Measurements from ENCODE around the gene TBC1D2B. TPM values are rescaled to one million over a fixed set of nuclear protein-coding genes. Genes with fewer than 3 reads are reported as not detected.

Gene TBC1D2B
- total and polyA plus RNA-seq, 2 donors from 2014 or later, result 8.5 to 41.6 TPM

DNA sequence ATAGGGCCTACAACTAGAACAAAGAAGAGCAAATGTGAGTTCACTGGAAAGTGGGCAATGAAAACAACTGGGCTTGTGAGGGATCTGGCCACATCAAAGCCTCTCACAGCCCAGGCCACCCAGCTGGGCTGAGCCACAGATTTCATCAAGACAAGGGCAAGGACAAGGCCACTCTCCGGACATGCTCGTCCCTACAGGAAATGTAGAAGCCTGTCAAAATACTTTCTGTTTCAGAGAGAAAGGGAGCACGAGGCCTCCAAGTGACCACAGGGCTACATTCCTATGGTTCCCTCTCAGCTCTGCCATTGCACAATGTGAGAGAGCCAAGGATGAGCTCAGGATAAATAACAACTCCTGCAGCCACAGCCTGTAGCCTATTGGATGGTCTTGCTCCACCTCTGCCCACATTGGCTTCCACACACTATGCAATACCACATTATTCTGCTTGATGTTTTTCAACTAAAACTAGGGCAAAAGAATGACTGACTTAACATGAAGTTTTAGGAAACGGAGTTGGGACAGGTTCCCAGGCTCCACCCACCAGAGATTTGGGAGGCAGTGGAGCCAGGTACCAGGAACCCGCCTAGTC, 12.1 kb downstream of the TBC1D2B start:
- Histone ChIP-seq H3K27me3 (ENCODE audit: control insufficient read depth, insufficient read depth, low read length) (no peaks in the 10 kb centered on the region), H3K9me3 (ENCODE audit: control insufficient read depth in 2 of 3, insufficient read depth in 1 of 3, low read length in 3 of 3) (no peaks in the 10 kb centered on the region), H3K36me3 (ENCODE audit: control insufficient read depth in 2 of 3, insufficient read depth in 3 of 3, low read length in 3 of 3) (no peaks in the 10 kb centered on the region), H3K9ac (ENCODE audit: low read length in 3 of 3) (no peak overlapping the region), H3K4me1 (ENCODE audit: control insufficient read depth in 2 of 3, insufficient read depth in 2 of 3, low read depth in 1 of 3, low read length in 3 of 3) (peaks cover 20 to 47% (median 46%) of the 10 kb centered on the region in 3 donors), H3K27ac (ENCODE audit: low read depth in 2 of 2, low read length in 2 of 2) (peak overlapping the region in 1 of 2 donors; percentile 83), H3K4me3 (ENCODE audit: low read length in 3 of 3) (no peak overlapping the region)
- intact Hi-C loops (cut with DNase I), result no loop called here
- FAIRE-seq (no peak), DNase-seq (peak in 1 of 5 donors; percentile 91)
- TF ChIP-seq, protein P1, sequence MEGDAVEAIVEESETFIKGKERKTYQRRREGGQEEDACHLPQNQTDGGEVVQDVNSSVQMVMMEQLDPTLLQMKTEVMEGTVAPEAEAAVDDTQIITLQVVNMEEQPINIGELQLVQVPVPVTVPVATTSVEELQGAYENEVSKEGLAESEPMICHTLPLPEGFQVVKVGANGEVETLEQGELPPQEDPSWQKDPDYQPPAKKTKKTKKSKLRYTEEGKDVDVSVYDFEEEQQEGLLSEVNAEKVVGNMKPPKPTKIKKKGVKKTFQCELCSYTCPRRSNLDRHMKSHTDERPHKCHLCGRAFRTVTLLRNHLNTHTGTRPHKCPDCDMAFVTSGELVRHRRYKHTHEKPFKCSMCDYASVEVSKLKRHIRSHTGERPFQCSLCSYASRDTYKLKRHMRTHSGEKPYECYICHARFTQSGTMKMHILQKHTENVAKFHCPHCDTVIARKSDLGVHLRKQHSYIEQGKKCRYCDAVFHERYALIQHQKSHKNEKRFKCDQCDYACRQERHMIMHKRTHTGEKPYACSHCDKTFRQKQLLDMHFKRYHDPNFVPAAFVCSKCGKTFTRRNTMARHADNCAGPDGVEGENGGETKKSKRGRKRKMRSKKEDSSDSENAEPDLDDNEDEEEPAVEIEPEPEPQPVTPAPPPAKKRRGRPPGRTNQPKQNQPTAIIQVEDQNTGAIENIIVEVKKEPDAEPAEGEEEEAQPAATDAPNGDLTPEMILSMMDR (IDR thresholded peaks at IDR 0.05; ENCODE audit: borderline replicate concordance, extremely low read depth, insufficient read depth), result no peak

DNA sequence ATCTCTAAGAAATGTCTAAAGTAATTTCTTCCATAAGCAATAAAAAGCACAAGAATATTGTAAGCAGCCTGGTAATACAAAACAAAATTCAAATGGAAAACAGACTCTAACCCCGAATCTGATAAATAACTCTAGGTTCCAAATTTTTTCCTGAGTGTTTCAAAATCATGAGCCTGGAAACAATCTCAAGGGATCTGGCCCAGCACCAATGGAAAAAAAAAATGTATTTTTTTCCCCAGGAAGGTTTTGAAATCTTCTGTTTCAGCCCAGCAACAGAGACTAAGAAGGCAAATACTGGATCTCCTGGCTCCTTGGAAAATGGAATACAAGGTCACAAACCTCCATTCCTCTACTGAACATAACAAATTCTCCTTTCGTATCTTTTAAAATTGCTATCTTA, 13.0 kb downstream of the TBC1D2B start:
- Histone ChIP-seq H3K4me3 (ENCODE audit: low read length in 3 of 3) (no peak overlapping the region), H3K9ac (ENCODE audit: low read length in 3 of 3) (no peak overlapping the region), H3K9me3 (ENCODE audit: control insufficient read depth in 2 of 3, insufficient read depth in 1 of 3, low read length in 3 of 3) (no peaks in the 10 kb centered on the region), H3K27me3 (ENCODE audit: control insufficient read depth, insufficient read depth, low read length) (no peaks in the 10 kb centered on the region), H3K27ac (ENCODE audit: low read depth in 2 of 2, low read length in 2 of 2) (peak overlapping the region; percentile 22 to 83), H3K4me1 (ENCODE audit: control insufficient read depth in 2 of 3, insufficient read depth in 2 of 3, low read depth in 1 of 3, low read length in 3 of 3) (peaks cover 20 to 46% (median 40%) of the 10 kb centered on the region in 3 donors), H3K36me3 (ENCODE audit: control insufficient read depth in 2 of 3, insufficient read depth in 3 of 3, low read length in 3 of 3) (no peaks in the 10 kb centered on the region)
- TF ChIP-seq, protein P1 (IDR thresholded peaks at IDR 0.05; ENCODE audit: borderline replicate concordance, extremely low read depth, insufficient read depth), result no peak
- DNase-seq, result no peak
- FAIRE-seq, result no peak
- intact Hi-C loops (cut with DNase I), result no loop called here

DNA sequence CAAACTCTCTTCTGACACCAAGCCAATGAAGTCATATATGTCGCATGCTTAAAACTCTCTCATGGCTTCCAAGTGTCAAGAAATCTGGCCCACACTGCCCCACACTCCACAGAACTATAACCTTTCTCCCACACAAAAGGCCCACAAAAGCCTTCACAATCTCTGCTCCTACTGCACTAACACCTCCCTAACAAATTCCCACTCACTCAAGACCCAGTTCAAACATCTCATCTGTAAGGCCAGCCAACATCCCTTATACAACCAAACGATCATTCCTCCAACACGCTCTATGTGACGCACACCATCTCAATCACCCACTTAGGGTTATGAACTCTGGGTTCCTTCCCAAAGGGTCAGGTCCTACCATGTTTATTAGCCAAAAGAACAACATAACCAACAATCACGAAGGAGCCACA, 13.5 kb downstream of the TBC1D2B start:
- no peak overlapping the region for H3K4me3 ChIP-seq (ENCODE audit: low read length in 3 of 3)
- intact Hi-C loops (cut with DNase I), result no loop called here
- H3K27me3 ChIP-seq (ENCODE audit: control insufficient read depth, insufficient read depth, low read length), result no peaks in the 10 kb centered on the region
- peak overlapping the region; percentile 38 to 60 for H3K27ac ChIP-seq (ENCODE audit: low read depth in 2 of 2, low read length in 2 of 2)
- FAIRE-seq, result no peak
- TF ChIP-seq, protein P1 (IDR thresholded peaks at IDR 0.05; ENCODE audit: borderline replicate concordance, extremely low read depth, insufficient read depth), result no peak
- no peaks in the 10 kb centered on the region for H3K36me3 ChIP-seq (ENCODE audit: control insufficient read depth in 2 of 3, insufficient read depth in 3 of 3, low read length in 3 of 3)
- H3K9me3 ChIP-seq (ENCODE audit: control insufficient read depth in 2 of 3, insufficient read depth in 1 of 3, low read length in 3 of 3), result no peaks in the 10 kb centered on the region
- peaks cover 20 to 41% (median 38%) of the 10 kb centered on the region in 3 donors for H3K4me1 ChIP-seq (ENCODE audit: control insufficient read depth in 2 of 3, insufficient read depth in 2 of 3, low read depth in 1 of 3, low read length in 3 of 3)
- no peak for DNase-seq
- no peak overlapping the region for H3K9ac ChIP-seq (ENCODE audit: low read length in 3 of 3)
